Loucy (cell line): ENCODE data around the gene OCIAD2.
"Not testable (repeated sequence)": the region's sequence is repeated elsewhere in the genome, so short reads cannot be mapped to it uniquely, and the experiment has no call there.

Source experiments
- H2AFZ ChIP-seq: fragments of 200-600 bp; sonication (generic); 2 replicates; pipeline ENCODE4 v1.6.0; 2016; ENCODE audit warnings: antibody characterized with exemption, mild to moderate bottlenecking, low read length, moderate library complexity
- H3F3A ChIP-seq: fragments of 200-600 bp; 2 replicates; pipeline ENCODE4 v1.6.0; 2016; ENCODE audit warnings: antibody characterized with exemption, low read depth, mild to moderate bottlenecking
- H3K27me3 ChIP-seq: fragments of 200-600 bp; sonication (generic); 2 replicates; pipeline ENCODE4 v1.6.1; 2014; ENCODE audit warnings: low read length, mild to moderate bottlenecking; ENCODE audit not compliant: insufficient read depth, poor library complexity, severe bottlenecking
- H3K36me3 ChIP-seq: fragments of 200-600 bp; sonication (generic); 2 replicates; pipeline ENCODE4 v1.6.1; 2016; ENCODE audit warnings: low read length; ENCODE audit not compliant: insufficient read depth
- H3K4me1 ChIP-seq: fragments of 200-600 bp; sonication (generic); 2 replicates; pipeline ENCODE4 v1.5.1; 2014; ENCODE audit warnings: low read length, mild to moderate bottlenecking; ENCODE audit not compliant: insufficient read depth, poor library complexity, severe bottlenecking
- H3K4me2 ChIP-seq: fragments of 200-600 bp; sonication (generic); 2 replicates; pipeline ENCODE4 v1.6.0; 2014; ENCODE audit warnings: antibody characterized with exemption, low read length, low read depth, mild to moderate bottlenecking; ENCODE audit not compliant: poor library complexity, severe bottlenecking
- H3K4me3 ChIP-seq: fragments of 200-600 bp; sonication (generic); 2 replicates; pipeline ENCODE4 v1.5.1; 2014; ENCODE audit warnings: low read length, mild to moderate bottlenecking, mixed read lengths; ENCODE audit not compliant: poor library complexity, severe bottlenecking
- H3K79me2 ChIP-seq: fragments of 200-600 bp; sonication (generic); 2 replicates; pipeline ENCODE4 v1.6.1; 2014; ENCODE audit warnings: low read length; ENCODE audit not compliant: insufficient read depth
- H3K9ac ChIP-seq: fragments of 200-600 bp; sonication (generic); 2 replicates; pipeline ENCODE4 v1.6.0; 2014; ENCODE audit warnings: mild to moderate bottlenecking, low read depth, low read length, moderate library complexity; ENCODE audit not compliant: poor library complexity, severe bottlenecking
- H3K9me2 ChIP-seq: fragments of 200-600 bp; sonication (generic); replicated peaks from 2 replicates; pipeline ENCODE4 v1.6.1; 2016; ENCODE audit warnings: low read depth, low read length, mixed read lengths
- H3K9me3 ChIP-seq: fragments of 200-600 bp; sonication (generic); 2 replicates; pipeline ENCODE4 v1.6.1; 2014; ENCODE audit warnings: mild to moderate bottlenecking, antibody characterized with exemption, low read length, low read depth; ENCODE audit not compliant: insufficient read depth
- H4K20me1 ChIP-seq: fragments of 200-600 bp; sonication (generic); 2 replicates; pipeline ENCODE4 v1.6.0; 2014; ENCODE audit warnings: antibody characterized with exemption, low read length, mild to moderate bottlenecking; ENCODE audit not compliant: insufficient read depth, poor library complexity, severe bottlenecking
- EZH2phosphoT487 ChIP-seq: fragments of 200-600 bp; IDR thresholded peaks from 2 replicates; pipeline ENCODE4 v1.6.1; 2018; ENCODE audit warnings: antibody characterized with exemption, mild to moderate bottlenecking, moderate library complexity, borderline replicate concordance
- TF ChIP-seq, protein P1 (sequence below): fragments of 200-600 bp; sonication (generic); conservative IDR thresholded peaks from 2 replicates; pipeline ENCODE4 v1.5.1; 2014; ENCODE audit warnings: mild to moderate bottlenecking, antibody characterized with exemption, low read length

Gene OCIAD2

GRCh38 chr4:48879561-48880442 lies 26.8 kb downstream of the OCIAD2 start:
- H3F3A ChIP-seq = no peaks in the 10 kb centered on the region
- no peaks in the 10 kb centered on the region for H3K9me2 ChIP-seq
- TF ChIP-seq, protein P1, sequence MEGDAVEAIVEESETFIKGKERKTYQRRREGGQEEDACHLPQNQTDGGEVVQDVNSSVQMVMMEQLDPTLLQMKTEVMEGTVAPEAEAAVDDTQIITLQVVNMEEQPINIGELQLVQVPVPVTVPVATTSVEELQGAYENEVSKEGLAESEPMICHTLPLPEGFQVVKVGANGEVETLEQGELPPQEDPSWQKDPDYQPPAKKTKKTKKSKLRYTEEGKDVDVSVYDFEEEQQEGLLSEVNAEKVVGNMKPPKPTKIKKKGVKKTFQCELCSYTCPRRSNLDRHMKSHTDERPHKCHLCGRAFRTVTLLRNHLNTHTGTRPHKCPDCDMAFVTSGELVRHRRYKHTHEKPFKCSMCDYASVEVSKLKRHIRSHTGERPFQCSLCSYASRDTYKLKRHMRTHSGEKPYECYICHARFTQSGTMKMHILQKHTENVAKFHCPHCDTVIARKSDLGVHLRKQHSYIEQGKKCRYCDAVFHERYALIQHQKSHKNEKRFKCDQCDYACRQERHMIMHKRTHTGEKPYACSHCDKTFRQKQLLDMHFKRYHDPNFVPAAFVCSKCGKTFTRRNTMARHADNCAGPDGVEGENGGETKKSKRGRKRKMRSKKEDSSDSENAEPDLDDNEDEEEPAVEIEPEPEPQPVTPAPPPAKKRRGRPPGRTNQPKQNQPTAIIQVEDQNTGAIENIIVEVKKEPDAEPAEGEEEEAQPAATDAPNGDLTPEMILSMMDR = no peak
- no peak for TF ChIP-seq EZH2phosphoT487

DNA sequence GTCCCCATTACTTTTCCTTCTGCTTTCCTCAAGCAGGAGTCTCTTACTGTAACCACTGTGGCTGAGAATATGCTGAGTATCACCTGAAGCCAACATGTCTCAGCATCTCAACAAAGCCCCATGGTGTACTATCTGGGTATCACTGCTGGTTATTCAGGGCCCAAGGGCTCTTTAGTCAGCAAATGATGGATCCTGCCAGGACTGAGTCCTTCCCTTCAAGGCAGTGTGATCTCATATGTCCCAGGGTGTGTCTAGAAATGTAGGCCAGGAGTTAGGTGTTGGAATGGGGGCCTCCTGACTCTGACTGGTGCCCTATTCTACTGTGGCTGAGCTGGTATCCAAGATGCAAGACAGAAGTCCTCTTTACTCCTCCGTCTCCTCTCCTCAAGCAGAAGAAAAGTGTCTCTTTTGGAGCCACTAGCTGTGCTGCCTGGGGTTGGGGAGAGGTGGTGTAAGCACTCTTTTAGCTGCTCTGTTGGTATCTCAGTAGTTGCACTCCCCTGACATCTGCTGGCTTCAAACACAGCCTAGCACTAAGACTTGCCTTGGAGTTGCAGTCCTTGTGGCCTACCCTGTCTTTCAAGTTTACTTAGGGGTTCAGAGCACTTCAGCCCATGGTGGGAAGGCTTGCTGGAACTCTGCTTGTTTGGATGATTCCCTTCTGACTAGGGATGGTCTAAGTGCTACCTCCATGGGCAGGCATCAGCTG lies 28.6 kb downstream of the OCIAD2 start:
- no peaks in the 10 kb centered on the region for H3K9me3 ChIP-seq
- no peaks in the 10 kb centered on the region for H3K9me2 ChIP-seq
- no peaks in the 10 kb centered on the region for H3K4me1 ChIP-seq
- H4K20me1 ChIP-seq = no peaks in the 10 kb centered on the region
- no peak overlapping the region for H3K4me2 ChIP-seq
- no peak overlapping the region for H3K4me3 ChIP-seq
- no peak overlapping the region for H2AFZ ChIP-seq
- TF ChIP-seq, protein P1 = no peak
- TF ChIP-seq EZH2phosphoT487 = no peak
- H3K79me2 ChIP-seq = no peaks in the 10 kb centered on the region
- no peak overlapping the region for H3K9ac ChIP-seq
- no peaks in the 10 kb centered on the region for H3F3A ChIP-seq
- H3K36me3 ChIP-seq = no peaks in the 10 kb centered on the region
- H3K27me3 ChIP-seq = no peaks in the 10 kb centered on the region

More at GRCh38 chr4:48879561-48880442, 26.8 kb downstream of the OCIAD2 start:
- Histone ChIP-seq H3K79me2 (no peaks in the 10 kb centered on the region), H3K9me3 (no peaks in the 10 kb centered on the region), H3K9ac (no peak overlapping the region), H3K4me3 (no peak overlapping the region), H3K4me2 (no peak overlapping the region), H3K27me3 (no peaks in the 10 kb centered on the region), H4K20me1 (no peaks in the 10 kb centered on the region), H3K36me3 (no peaks in the 10 kb centered on the region), H3K4me1 (no peaks in the 10 kb centered on the region), H2AFZ (no peak overlapping the region)

GRCh38 chr4:48864696-48865095 lies 41.9 kb downstream of the OCIAD2 start:
- H3K9me2 ChIP-seq, H3K36me3 ChIP-seq, H3K4me1 ChIP-seq, H3K9me3 ChIP-seq, H3K4me2 ChIP-seq, H3K27me3 ChIP-seq, H4K20me1 ChIP-seq, H3F3A ChIP-seq, H3K79me2 ChIP-seq, H3K9ac ChIP-seq, H3K4me3 ChIP-seq, H2AFZ ChIP-seq: not testable (repeated sequence)
